Prostate gland (tissue), 2 donors: ENCODE results near the gene AGL. TPM values are rescaled to one million over a fixed set of nuclear protein-coding genes. Genes with fewer than 3 reads are reported as not detected.

Experiments used
- DNase-seq: peaks from one replicate; pipeline ENCODE4 v3.0.0-alpha.2; 2019; ENCODE audit warnings: low spot score
- H3K27ac ChIP-seq, 2 donors: fragments of 200-600 bp; sonication (generic); 2 replicates each; pipeline ENCODE4 v1.5.1; 2017 to 2019
- H3K27me3 ChIP-seq: fragments of 200-600 bp; sonication (generic); replicated peaks from 2 replicates; pipeline ENCODE4 v1.5.1; 2019; ENCODE audit not compliant: insufficient read depth
- H3K36me3 ChIP-seq, 2 donors: fragments of 200-600 bp; sonication (generic); 1 replicate in 1 of 2; 2 replicates in 1 of 2; pipeline versions ENCODE4 v1.5.1 to v1.8.1; 2017 to 2019
- H3K4me1 ChIP-seq: fragments of 200-600 bp; sonication (generic); replicated peaks from 2 replicates; pipeline ENCODE4 v1.5.1; 2019
- H3K4me3 ChIP-seq, 2 donors: fragments of 200-600 bp; sonication (generic); 2 replicates each; pipeline ENCODE4 v1.5.1; 2017 to 2019
- H3K9me3 ChIP-seq: fragments of 200-600 bp; sonication (generic); 2 replicates; pipeline ENCODE4 v1.5.1; 2017
- CTCF ChIP-seq, 4 experiments: fragments of 200-600 bp in 2 of 4; fragments of 450-650 bp in 2 of 4; sonication (generic) in 2 of 4; IDR thresholded peaks; 1 replicate in 3 of 4; 2 replicates in 1 of 4; pipeline ENCODE4 v1.5.1; 2016 to 2019; ENCODE audit warnings: antibody characterized with exemption in 4 of 4, mild to moderate bottlenecking in 2 of 4, moderate library complexity in 2 of 4
- POLR2A ChIP-seq: fragments of 450-650 bp; IDR thresholded peaks from one replicate; pipeline ENCODE4 v1.6.1; 2016; ENCODE audit warnings: antibody characterized with exemption, mild to moderate bottlenecking
- POLR2AphosphoS5 ChIP-seq: sonication (generic); formaldehyde crosslinking; IDR thresholded peaks from one replicate; pipeline ENCODE4 v1.6.1; 2017; ENCODE audit warnings: antibody characterized with exemption
- WGBS: methylation state at CpG from one replicate; pipeline ENCODE4 v1.1.5; 2018; 5-methylcytosine and 5-hydroxymethylcytosine counted together
- intact Hi-C: fragments of 100-400 bp; cut with DNase I; formaldehyde crosslinking; loops from one replicate; pipeline ENCODE4 v1.14.2; 2022
- total RNA-seq, 2 donors: library from RNA; depleted of rRNA; stranded (reverse); fragments of >200 nt; gene quantifications; one replicate each; pipeline ENCODE4 v1.1.0, GENCODE V29; 2016

AGL gene
- total RNA-seq, 2 donors from 2014 or later: 17.6 to 28.6 TPM

GRCh38 chr1:99936071-99936470, 85.9 kb downstream of the AGL start:
- H3K27me3 ChIP-seq: no peaks in the 10 kb centered on the region

GRCh38 chr1:99942723-99943122, 92.6 kb downstream of the AGL start:
- H3K4me1 ChIP-seq: no peaks in the 10 kb centered on the region
- no peaks in the 10 kb centered on the region for H3K9me3 ChIP-seq
- WGBS: 86% methylated on average over 1 of the region's 1 CpG
- intact Hi-C loops: no loop called here
- DNase-seq: no peak
- H3K27ac ChIP-seq: no peak overlapping the region
- TF ChIP-seq POLR2A (no peak), CTCF (IDR thresholded peaks at IDR 0.05) (no peak), POLR2AphosphoS5 (no peak)
- no peaks in the 10 kb centered on the region for H3K27me3 ChIP-seq
- H3K4me3 ChIP-seq: no peak overlapping the region
- no peaks in the 10 kb centered on the region for H3K36me3 ChIP-seq

More at GRCh38 chr1:99936071-99936470, 85.9 kb downstream of the AGL start:
- TF ChIP-seq CTCF (IDR thresholded peaks at IDR 0.05): no peak
- no peak for TF ChIP-seq POLR2A
- no peak for TF ChIP-seq POLR2AphosphoS5
- intact Hi-C loops: no loop called here
- Histone ChIP-seq H3K4me3 (no peak overlapping the region), H3K4me1 (no peaks in the 10 kb centered on the region), H3K36me3 (no peaks in the 10 kb centered on the region), H3K9me3 (no peaks in the 10 kb centered on the region), H3K27ac (no peak overlapping the region)
- DNase-seq: no peak
- 95% methylated on average over 3 of the region's 3 CpGs for WGBS

- intact Hi-C loops: no loop called here
- WGBS: 19% methylated on average over 7 of the region's 7 CpGs
Observed at GRCh38 chr1:99943223-99943794, 93.1 kb downstream of the AGL start.

GRCh38 chr1:99944192-99944591, 94.0 kb downstream of the AGL start:
- Histone ChIP-seq H3K27ac (no peak overlapping the region), H3K4me3 (no peak overlapping the region), H3K27me3 (no peaks in the 10 kb centered on the region), H3K9me3 (no peaks in the 10 kb centered on the region), H3K36me3 (no peaks in the 10 kb centered on the region), H3K4me1 (no peaks in the 10 kb centered on the region)
- intact Hi-C loops: no loop called here
- no peak for DNase-seq
- no peak for TF ChIP-seq CTCF (IDR thresholded peaks at IDR 0.05)
- no peak for TF ChIP-seq POLR2AphosphoS5
- TF ChIP-seq POLR2A: no peak
- 83% methylated on average over 1 of the region's 1 CpG for WGBS

More at GRCh38 chr1:99943223-99943794, 93.1 kb downstream of the AGL start:
- no peaks in the 10 kb centered on the region for H3K36me3 ChIP-seq
- H3K27me3 ChIP-seq: no peaks in the 10 kb centered on the region
- no peaks in the 10 kb centered on the region for H3K9me3 ChIP-seq
- no peak overlapping the region for H3K4me3 ChIP-seq
- no peak overlapping the region for H3K27ac ChIP-seq
- TF ChIP-seq CTCF (IDR thresholded peaks at IDR 0.05) (no peak), POLR2A (no peak), POLR2AphosphoS5 (no peak)
- H3K4me1 ChIP-seq: no peaks in the 10 kb centered on the region
- no peak for DNase-seq

- DNase-seq: no peak
- Histone ChIP-seq H3K9me3 (no peaks in the 10 kb centered on the region), H3K36me3 (no peaks in the 10 kb centered on the region), H3K4me3 (no peak overlapping the region), H3K4me1 (no peaks in the 10 kb centered on the region), H3K27me3 (no peaks in the 10 kb centered on the region), H3K27ac (no peak overlapping the region)
- TF ChIP-seq CTCF (IDR thresholded peaks at IDR 0.05): no peak
- TF ChIP-seq POLR2AphosphoS5: no peak
- TF ChIP-seq POLR2A: no peak
- intact Hi-C loops: no loop called here
- 85% methylated on average over 1 of the region's 1 CpG for WGBS
Observed at GRCh38 chr1:99945174-99945573, 95.0 kb downstream of the AGL start.
